ENCODE results near the gene DGKH.

DNA sequence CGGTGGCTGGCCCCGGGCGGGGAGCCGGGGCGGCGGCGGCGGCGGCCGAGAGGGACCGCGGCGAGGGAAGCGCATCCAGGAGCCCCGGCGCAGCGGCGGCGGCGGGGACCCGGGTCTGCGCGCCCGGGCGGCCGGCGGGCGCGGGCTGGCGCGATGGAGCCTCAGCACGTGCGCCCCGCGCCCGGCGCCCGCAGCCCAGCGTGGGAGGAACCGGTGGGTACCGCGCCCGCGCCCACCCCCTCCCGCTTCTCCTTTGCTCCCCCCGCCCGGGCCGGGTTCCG is 7.8 kb upstream of the DGKH start:
- TF ChIP-seq CTCF (conservative IDR thresholded peaks at IDR 0.05; ENCODE audit: low read length) (no peak), EZH2phosphoT487 (IDR thresholded peaks at IDR 0.05; ENCODE audit: borderline replicate concordance) (no peak)
